ENCODE data around the gene PCDH19.

DNA sequence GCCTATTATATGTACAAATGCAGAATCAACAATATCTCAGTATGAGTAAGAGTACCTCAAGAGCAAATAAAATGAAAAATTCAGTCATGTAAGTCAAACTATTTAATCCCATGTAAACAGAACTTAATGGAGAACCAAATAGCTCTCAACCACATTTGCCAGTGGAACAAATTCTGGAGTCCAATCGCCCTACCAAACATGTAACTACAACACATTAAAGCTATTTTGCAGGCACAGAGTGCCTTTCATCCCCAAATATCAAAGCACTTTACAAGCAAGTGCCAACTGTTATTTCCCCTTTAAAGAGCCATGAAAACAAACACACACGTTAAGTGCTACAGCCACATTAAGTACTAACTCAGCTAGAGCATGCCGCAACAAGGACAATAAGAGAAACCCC, 51.3 kb downstream of the PCDH19 start:
- TF ChIP-seq CTCF (IDR thresholded peaks at IDR 0.05): no peak
- no peak for TF ChIP-seq POLR2AphosphoS5 (IDR thresholded peaks at IDR 0.05; ENCODE audit: low read depth, low read length)
- no peak for TF ChIP-seq SIN3A (IDR thresholded peaks at IDR 0.05; ENCODE audit: borderline replicate concordance, insufficient read depth, low read depth, low read length)
- TF ChIP-seq TCF7L2 (IDR thresholded peaks at IDR 0.05; ENCODE audit: low read depth, low read length): no peak

All from Panc1 (cell line).